HepG2 (cell line): ENCODE data around the gene ZFHX3. TPM values are rescaled to one million over a fixed set of nuclear protein-coding genes. Genes with fewer than 3 reads are reported as not detected.
A peak's percentile ranks its signal among the peaks of the same experiment; 100 is the strongest.

ENCODE experiments used
- ATAC-seq: fragments of 200-7000 bp; cut with Tn5 transposase; 3 replicates; pipeline ENCODE4 v1.9.1; 2020; ENCODE audit warnings: mild to moderate bottlenecking, moderate library complexity
- BruUV-seq: library from RNA; stranded (reverse); fragments of 400-500 nt; replicated peaks from 2 replicates; lab custom pipeline; 2021; lab: Mats Ljungman, UMichigan
- CTCF ChIA-PET: fragments of 300-600 bp; formaldehyde crosslinking; extraction: SDS; loops from one replicate; lab custom pipeline; 2021; ENCODE audit warnings: low total read pairs, inconsistent platforms, low intra/inter-chr PET ratio; lab: Yijun Ruan, JAX
- POLR2A ChIA-PET: fragments of 350-600 bp; sonication (Branson Sonifier 250); formaldehyde crosslinking; loops from one replicate; lab custom pipeline; 2020; ENCODE audit warnings: antibody characterized with exemption, inconsistent platforms; lab: Yijun Ruan, JAX
- DNase-seq: peaks from one replicate; pipeline ENCODE4 v3.0.0-alpha.2; 2015; ENCODE audit warnings: low spot score
- FAIRE-seq: peaks from 3 replicates; lab custom pipeline; 2011; peaks lifted over from hg19 to GRCh38; lab: Jason Lieb, UNC
- H2AFZ ChIP-seq: one replicate; pipeline ENCODE4 v1.6.1; 2011; ENCODE audit warnings: low read length, inconsistent platforms
- H3K27ac ChIP-seq: fragments of 300-600 bp; 3 replicates; pipeline ENCODE4 v1.8.0; 2011; ENCODE audit warnings: mixed run types, mild to moderate bottlenecking, mixed read lengths, low read length, inconsistent platforms; ENCODE audit not compliant: insufficient read depth; ENCODE audit errors: extremely low read length
- H3K27me3 ChIP-seq, 2 experiments: fragments of 200-600 bp in 1 of 2; 2 replicates in 1 of 2; 3 replicates in 1 of 2; pipeline versions ENCODE4 v1.6.0 to v1.8.0; 2011; ENCODE audit warnings: low read length in 2 of 2, mild to moderate bottlenecking in 2 of 2, moderate library complexity in 2 of 2, inconsistent platforms in 1 of 2; ENCODE audit not compliant: insufficient read depth in 2 of 2, control insufficient read depth in 1 of 2
- H3K36me3 ChIP-seq, 2 experiments: fragments of 200-600 bp in 1 of 2; replicated peaks in 1 of 2; 2 replicates in 1 of 2; 3 replicates in 1 of 2; pipeline versions ENCODE4 v1.5.1 to v1.8.0; 2011; ENCODE audit warnings: low read length in 2 of 2, inconsistent platforms in 1 of 2; ENCODE audit not compliant: insufficient read depth in 2 of 2, control insufficient read depth in 1 of 2
- H3K4me1 ChIP-seq: 2 replicates; pipeline ENCODE4 v1.5.1; 2012; ENCODE audit warnings: low read length, inconsistent platforms; ENCODE audit not compliant: insufficient read depth
- H3K4me2 ChIP-seq: 2 replicates; pipeline ENCODE4 v1.6.0; 2011; ENCODE audit warnings: low read depth, low read length, inconsistent platforms
- H3K4me3 ChIP-seq, 3 experiments: fragments of 200-600 bp in 1 of 3; sonication (generic), shearing (Covaris generic) in 1 of 3; replicated peaks in 1 of 3; 2 replicates each; pipeline ENCODE4 v1.5.1; 2011 to 2016; ENCODE audit warnings: low read length in 3 of 3, inconsistent platforms in 2 of 3, low read depth in 2 of 3, mild to moderate bottlenecking in 2 of 3, control low read depth in 1 of 3, mixed read lengths in 1 of 3; ENCODE audit not compliant: insufficient read depth in 1 of 3
- H3K79me2 ChIP-seq: one replicate; pipeline ENCODE4 v1.6.1; 2011; ENCODE audit warnings: low read length, inconsistent platforms; ENCODE audit not compliant: insufficient read depth
- H3K9ac ChIP-seq: 2 replicates; pipeline ENCODE4 v1.6.0; 2011; ENCODE audit warnings: mild to moderate bottlenecking, low read depth, low read length, inconsistent platforms; ENCODE audit not compliant: insufficient read depth
- H3K9me3 ChIP-seq: 2 replicates; pipeline ENCODE4 v1.5.1; 2012; ENCODE audit warnings: mild to moderate bottlenecking, low read length
- H4K20me1 ChIP-seq: 2 replicates; pipeline ENCODE4 v1.6.0; 2011; ENCODE audit warnings: inconsistent platforms, mild to moderate bottlenecking, low read length, moderate library complexity; ENCODE audit not compliant: insufficient read depth
- FOSL2 ChIP-seq: sonication (generic); formaldehyde crosslinking; IDR thresholded peaks from 2 replicates; pipeline ENCODE4 v1.4.0; 2020; ENCODE audit warnings: missing genetic modification reagents
- NFYC ChIP-seq: IDR thresholded peaks from 2 replicates; pipeline ENCODE4 v1.6.1; 2016; ENCODE audit warnings: missing genetic modification reagents, missing compliant biosample characterization
- TEAD2 ChIP-seq: sonication (generic); formaldehyde crosslinking; IDR thresholded peaks from 2 replicates; pipeline ENCODE4 v1.9.0; 2021; ENCODE audit warnings: missing genetic modification reagents
- ZNF367 ChIP-seq: sonication (generic); formaldehyde crosslinking; IDR thresholded peaks from 2 replicates; pipeline ENCODE4 v1.4.0; 2020; ENCODE audit warnings: missing genetic modification reagents, borderline replicate concordance
- ZNF530 ChIP-seq: sonication (generic); formaldehyde crosslinking; IDR thresholded peaks from 2 replicates; pipeline ENCODE4 v1.5.0; 2020; ENCODE audit warnings: low read depth, mild to moderate bottlenecking, missing genetic modification reagents
- ZNF670 ChIP-seq: sonication (generic); formaldehyde crosslinking; IDR thresholded peaks from 2 replicates; pipeline ENCODE4 v1.8.0; 2022; ENCODE audit warnings: mild to moderate bottlenecking, missing genetic modification reagents, borderline replicate concordance
- ZNF709 ChIP-seq: sonication (generic); formaldehyde crosslinking; IDR thresholded peaks from 2 replicates; pipeline ENCODE4 v1.5.0; 2020; ENCODE audit warnings: mild to moderate bottlenecking, missing genetic modification reagents
- WGBS: methylation state at CpG from one replicate; pipeline ENCODE4 v1.1.6; 2017; ENCODE audit warnings: low lambda C conversion rate; 5-methylcytosine and 5-hydroxymethylcytosine counted together
- in situ Hi-C: cut with HindIII; loops from 2 replicates; pipeline ENCODE4 v1.10.0; 2017; ENCODE audit warnings: low pct_unique_long_range_greater_than_20kb; ENCODE audit not compliant: extremely low pct_ligation_motif_present
- intact Hi-C: fragments of 100-400 bp; cut with micrococcal nuclease; formaldehyde crosslinking; loops from one replicate; pipeline ENCODE4 v1.10.0; 2022; ENCODE audit not compliant: unreplicated experiment
- polyA plus RNA-seq, 8 experiments: library from polyadenylated mRNA; depleted of rRNA in 3 of 8; stranded (reverse) in 7 of 8; unstranded in 1 of 8; fragments of >200 nt; fragmentation: Illumina TruSeq in 4 of 8; extraction: Trizol in 4 of 8; gene quantifications; 2 replicates each; pipeline versions ENCODE4 v1.2.1 to v1.2.3, GENCODE V29; 2011 to 2016; ENCODE audit warnings: low read depth in 4 of 8, missing spikeins in 1 of 8, mixed read lengths in 1 of 8; ENCODE audit not compliant: insufficient read depth in 1 of 8
- total RNA-seq, 5 experiments: library from RNA; depleted of rRNA; stranded (reverse); fragments of >200 nt; fragmentation: Illumina TruSeq; extraction: Trizol; gene quantifications; 2 replicates each; pipeline ENCODE4 v1.2.3, GENCODE V29; 2016; ENCODE audit warnings: low read depth in 1 of 5
- TF ChIP-seq, protein P1 (sequence below): sonication (generic); formaldehyde crosslinking; IDR thresholded peaks from 2 replicates; pipeline ENCODE4 v1.8.0; 2022; ENCODE audit warnings: mild to moderate bottlenecking, missing genetic modification reagents, moderate library complexity
- TF ChIP-seq, protein P2 (sequence below): IDR thresholded peaks from 2 replicates; pipeline ENCODE4 v1.6.1; 2016; ENCODE audit warnings: mild to moderate bottlenecking

Gene ZFHX3
- total and polyA plus RNA-seq, 2 of the 13 experiments (the other 11 are each of a cell fraction or from before 2014, with no cell fraction given), result 5.0 to 6.0 TPM

DNA sequence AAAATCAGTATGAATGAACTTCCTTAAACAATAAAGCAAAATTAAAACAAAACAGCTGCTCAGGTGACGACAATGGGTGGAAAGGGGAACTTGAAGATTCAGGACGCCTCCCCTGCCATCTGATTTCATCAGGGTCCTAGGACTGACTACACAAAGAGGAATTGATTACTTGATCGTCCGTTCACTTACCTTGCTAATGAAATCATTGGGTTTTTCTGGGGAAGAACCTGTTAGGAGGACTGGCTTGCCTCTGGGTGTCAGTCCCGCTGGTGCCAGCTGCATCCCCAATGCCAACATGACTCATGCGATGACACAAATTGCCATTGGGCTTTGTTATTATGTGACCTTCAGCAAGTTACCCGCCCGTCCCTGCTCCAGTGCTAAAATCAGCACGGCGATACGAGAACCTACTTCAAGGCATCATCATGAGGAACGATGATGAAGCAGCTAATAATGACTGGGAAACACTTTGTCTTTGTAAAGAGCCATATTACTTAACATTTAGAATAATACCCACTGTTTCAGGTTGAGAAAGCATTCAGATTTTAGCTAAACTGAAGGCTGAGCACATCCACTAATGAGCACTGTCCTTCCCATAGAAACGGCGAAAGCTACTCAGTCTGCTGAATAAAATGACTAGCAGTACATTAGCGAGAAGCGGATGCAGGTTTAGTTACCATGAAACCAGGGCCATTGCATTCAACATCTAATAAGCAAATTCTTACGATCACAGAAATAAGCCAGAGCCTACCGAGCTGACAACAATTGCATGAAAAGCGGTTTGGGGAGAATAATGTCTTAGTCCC lies 139.4 kb downstream of the ZFHX3 start:
- no peak for ATAC-seq
- WGBS, result 98% methylated on average over 19 of the region's 19 CpGs

More for the DNA sequence above, 139.4 kb downstream of the ZFHX3 start:
- H3K9me3 ChIP-seq, result no peaks in the 10 kb centered on the region
- CTCF ChIA-PET, result no interaction called here
- intact Hi-C loops, result no loop called here
- H3K27me3 ChIP-seq, result no peaks in the 10 kb centered on the region
- H3K36me3 ChIP-seq, result peaks cover 2 to 10% of the 10 kb centered on the region in 2 experiments; a peak in 3 of 5 replicates
- no peak overlapping the region for H3K4me2 ChIP-seq
- DNase-seq (no peak), FAIRE-seq (peak; percentile 40)
- H4K20me1 ChIP-seq, result no peaks in the 10 kb centered on the region
- no peak overlapping the region for H3K27ac ChIP-seq
- no TSS peak for BruUV-seq
- POLR2A ChIA-PET, result no interaction called here
- no peak overlapping the region for H3K4me3 ChIP-seq
- H2AFZ ChIP-seq, result no peak overlapping the region
- H3K79me2 ChIP-seq, result peaks cover 10% of the 10 kb centered on the region
- in situ Hi-C loops, result no loop called here
- TF ChIP-seq, protein P1, sequence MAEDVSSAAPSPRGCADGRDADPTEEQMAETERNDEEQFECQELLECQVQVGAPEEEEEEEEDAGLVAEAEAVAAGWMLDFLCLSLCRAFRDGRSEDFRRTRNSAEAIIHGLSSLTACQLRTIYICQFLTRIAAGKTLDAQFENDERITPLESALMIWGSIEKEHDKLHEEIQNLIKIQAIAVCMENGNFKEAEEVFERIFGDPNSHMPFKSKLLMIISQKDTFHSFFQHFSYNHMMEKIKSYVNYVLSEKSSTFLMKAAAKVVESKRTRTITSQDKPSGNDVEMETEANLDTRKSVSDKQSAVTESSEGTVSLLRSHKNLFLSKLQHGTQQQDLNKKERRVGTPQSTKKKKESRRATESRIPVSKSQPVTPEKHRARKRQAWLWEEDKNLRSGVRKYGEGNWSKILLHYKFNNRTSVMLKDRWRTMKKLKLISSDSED (CRISPR knock-in tag), result no peak
- TF ChIP-seq ZNF367 (CRISPR knock-in tag) (no peak), ZNF670 (CRISPR knock-in tag) (no peak), ZNF530 (no peak), FOSL2 (CRISPR knock-in tag) (0 out of 2 replicates have a peak, but pooled peaks have one; percentile 8), NFYC (CRISPR knock-in tag) (no peak), ZNF709 (CRISPR knock-in tag) (no peak), TEAD2 (CRISPR knock-in tag) (no peak)
- TF ChIP-seq, protein P2, sequence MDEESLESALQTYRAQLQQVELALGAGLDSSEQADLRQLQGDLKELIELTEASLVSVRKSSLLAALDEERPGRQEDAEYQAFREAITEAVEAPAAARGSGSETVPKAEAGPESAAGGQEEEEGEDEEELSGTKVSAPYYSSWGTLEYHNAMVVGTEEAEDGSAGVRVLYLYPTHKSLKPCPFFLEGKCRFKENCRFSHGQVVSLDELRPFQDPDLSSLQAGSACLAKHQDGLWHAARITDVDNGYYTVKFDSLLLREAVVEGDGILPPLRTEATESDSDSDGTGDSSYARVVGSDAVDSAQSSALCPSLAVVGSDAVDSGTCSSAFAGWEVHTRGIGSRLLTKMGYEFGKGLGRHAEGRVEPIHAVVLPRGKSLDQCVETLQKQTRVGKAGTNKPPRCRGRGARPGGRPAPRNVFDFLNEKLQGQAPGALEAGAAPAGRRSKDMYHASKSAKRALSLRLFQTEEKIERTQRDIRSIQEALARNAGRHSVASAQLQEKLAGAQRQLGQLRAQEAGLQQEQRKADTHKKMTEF (CRISPR knock-in tag), result no peak
- peaks cover 5% of the 10 kb centered on the region for H3K4me1 ChIP-seq
- no peak overlapping the region for H3K9ac ChIP-seq
